ENCODE measurements around the gene GALNTL6. TPM values are rescaled to one million over a fixed set of nuclear protein-coding genes. Genes with fewer than 3 reads are reported as not detected.

Gene GALNTL6
- total and polyA plus RNA-seq, 2 experiments from 2014 or later, result not detected

DNA sequence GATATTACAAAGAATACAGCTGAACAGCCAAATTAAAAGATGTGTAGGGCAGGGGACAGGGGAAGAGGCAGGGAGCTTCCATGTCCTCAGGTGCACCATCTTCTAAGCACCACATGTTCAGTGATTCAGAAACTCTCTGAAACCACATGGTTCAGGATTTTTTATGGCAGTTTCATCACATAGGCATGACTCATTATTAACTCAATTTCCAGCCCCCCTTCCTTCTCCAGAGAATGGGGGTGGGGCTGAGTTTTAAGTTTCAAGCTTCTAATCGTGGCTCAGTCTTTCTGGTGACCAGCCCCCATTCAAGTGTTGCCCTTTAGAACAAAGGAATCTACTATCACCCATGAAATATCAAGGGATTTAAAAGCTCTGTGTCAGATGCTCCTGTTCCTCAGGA, 1037.6 kb downstream of the GALNTL6 start:
- DNase-seq (ENCODE audit: low read depth in 1 of 2, low spot score in 1 of 2), result peak in 1 of 2 donors; percentile 36
- H3K4me3 ChIP-seq, result no peak overlapping the region

DNA sequence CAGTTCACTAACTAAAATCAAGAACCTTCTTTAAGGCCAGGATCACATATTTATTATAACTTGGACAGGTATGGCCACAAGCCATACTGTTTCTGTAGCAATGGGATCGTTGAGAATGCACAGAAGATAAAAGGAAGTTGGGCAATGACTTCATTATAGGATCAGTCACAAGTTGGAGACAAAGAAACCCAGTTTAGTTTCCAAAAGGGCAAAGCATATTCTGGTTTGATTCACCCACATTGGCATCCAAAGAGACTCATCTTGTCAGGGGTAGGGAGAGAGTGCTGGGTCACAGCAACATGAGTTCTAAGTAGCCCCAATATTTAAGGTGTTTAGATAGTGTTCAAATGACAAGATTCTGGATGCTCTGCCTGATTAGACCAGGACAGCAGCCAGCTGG, 1038.3 kb downstream of the GALNTL6 start:
- H3K27me3 ChIP-seq, result no peaks in the 10 kb centered on the region
- no peaks in the 10 kb centered on the region for H3K9me3 ChIP-seq (ENCODE audit: low read depth)
- no peaks in the 10 kb centered on the region for H3K4me1 ChIP-seq (ENCODE audit: low read depth)
- DNase-seq (ENCODE audit: low read depth in 1 of 2, low spot score in 1 of 2), result no peak
- H3K36me3 ChIP-seq, result no peaks in the 10 kb centered on the region
- no peak overlapping the region for H3K4me3 ChIP-seq
- TF ChIP-seq, protein P1, sequence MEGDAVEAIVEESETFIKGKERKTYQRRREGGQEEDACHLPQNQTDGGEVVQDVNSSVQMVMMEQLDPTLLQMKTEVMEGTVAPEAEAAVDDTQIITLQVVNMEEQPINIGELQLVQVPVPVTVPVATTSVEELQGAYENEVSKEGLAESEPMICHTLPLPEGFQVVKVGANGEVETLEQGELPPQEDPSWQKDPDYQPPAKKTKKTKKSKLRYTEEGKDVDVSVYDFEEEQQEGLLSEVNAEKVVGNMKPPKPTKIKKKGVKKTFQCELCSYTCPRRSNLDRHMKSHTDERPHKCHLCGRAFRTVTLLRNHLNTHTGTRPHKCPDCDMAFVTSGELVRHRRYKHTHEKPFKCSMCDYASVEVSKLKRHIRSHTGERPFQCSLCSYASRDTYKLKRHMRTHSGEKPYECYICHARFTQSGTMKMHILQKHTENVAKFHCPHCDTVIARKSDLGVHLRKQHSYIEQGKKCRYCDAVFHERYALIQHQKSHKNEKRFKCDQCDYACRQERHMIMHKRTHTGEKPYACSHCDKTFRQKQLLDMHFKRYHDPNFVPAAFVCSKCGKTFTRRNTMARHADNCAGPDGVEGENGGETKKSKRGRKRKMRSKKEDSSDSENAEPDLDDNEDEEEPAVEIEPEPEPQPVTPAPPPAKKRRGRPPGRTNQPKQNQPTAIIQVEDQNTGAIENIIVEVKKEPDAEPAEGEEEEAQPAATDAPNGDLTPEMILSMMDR (IDR thresholded peaks at IDR 0.05; ENCODE audit: low read depth, low read length), result no peak
- H3K27ac ChIP-seq, result no peak overlapping the region

More for the DNA sequence above, 1037.6 kb downstream of the GALNTL6 start:
- TF ChIP-seq, protein P1 (IDR thresholded peaks at IDR 0.05; ENCODE audit: low read depth, low read length), result no peak
- no peaks in the 10 kb centered on the region for H3K9me3 ChIP-seq (ENCODE audit: low read depth)
- no peaks in the 10 kb centered on the region for H3K36me3 ChIP-seq
- no peaks in the 10 kb centered on the region for H3K27me3 ChIP-seq
- no peak overlapping the region for H3K27ac ChIP-seq
- no peaks in the 10 kb centered on the region for H3K4me1 ChIP-seq (ENCODE audit: low read depth)

DNA sequence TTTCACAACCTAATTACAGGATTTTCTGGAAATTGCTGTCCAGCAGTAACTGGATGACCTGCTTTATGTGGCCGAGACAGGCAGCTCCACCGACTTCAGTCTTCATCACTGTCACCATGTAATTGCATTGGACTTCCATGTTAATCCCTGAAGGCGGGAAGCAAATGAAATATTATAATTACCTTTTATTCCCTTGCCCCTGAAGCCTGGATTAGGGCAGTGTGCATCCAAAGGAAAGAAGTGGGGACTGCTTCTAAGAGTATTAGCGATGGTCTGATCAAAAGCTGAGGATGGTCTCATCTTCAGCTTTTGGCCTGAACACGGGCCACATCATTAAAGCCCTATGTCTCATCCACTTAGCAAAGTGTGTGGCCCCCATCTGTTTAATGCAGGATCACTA, 1043.8 kb downstream of the GALNTL6 start:
- H3K4me1 ChIP-seq (ENCODE audit: low read depth), result no peaks in the 10 kb centered on the region
- no peaks in the 10 kb centered on the region for H3K9me3 ChIP-seq (ENCODE audit: low read depth)
- no peak overlapping the region for H3K27ac ChIP-seq
- no peak for DNase-seq (ENCODE audit: low read depth in 1 of 2, low spot score in 1 of 2)
- no peaks in the 10 kb centered on the region for H3K27me3 ChIP-seq
- H3K4me3 ChIP-seq, result no peak overlapping the region
- H3K36me3 ChIP-seq, result no peaks in the 10 kb centered on the region
- TF ChIP-seq, protein P1 (IDR thresholded peaks at IDR 0.05; ENCODE audit: low read depth, low read length), result no peak

DNA sequence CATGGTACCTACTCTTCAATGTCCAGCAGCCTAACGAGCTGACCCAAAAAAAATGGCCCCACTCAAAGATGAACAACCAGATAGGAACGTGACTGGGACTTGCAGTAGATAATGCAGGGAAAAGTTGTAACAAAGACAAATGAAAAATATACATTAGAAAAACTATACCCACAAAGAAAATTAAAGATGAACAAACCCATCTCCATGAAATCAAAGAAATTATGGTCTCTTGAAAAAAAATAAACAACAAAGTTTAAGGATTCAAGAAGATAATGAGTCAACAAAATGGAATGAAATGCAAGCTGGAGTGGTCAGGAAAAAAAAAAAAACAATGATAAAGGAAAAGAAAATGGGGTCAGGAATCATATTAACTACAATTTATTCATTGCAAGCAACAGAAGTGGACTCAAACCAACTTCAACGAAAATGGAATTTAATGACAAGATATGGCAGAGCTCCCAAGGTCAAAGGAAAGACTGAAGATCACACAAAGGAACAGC, 1045.6 kb downstream of the GALNTL6 start:
- no peaks in the 10 kb centered on the region for H3K27me3 ChIP-seq
- H3K27ac ChIP-seq, result no peak overlapping the region
- TF ChIP-seq, protein P1 (IDR thresholded peaks at IDR 0.05; ENCODE audit: low read depth, low read length), result no peak
- no peak overlapping the region for H3K4me3 ChIP-seq
- H3K4me1 ChIP-seq (ENCODE audit: low read depth), result no peaks in the 10 kb centered on the region
- no peaks in the 10 kb centered on the region for H3K9me3 ChIP-seq (ENCODE audit: low read depth)
- H3K36me3 ChIP-seq, result no peaks in the 10 kb centered on the region
- no peak for DNase-seq (ENCODE audit: low read depth in 1 of 2, low spot score in 1 of 2)

DNA sequence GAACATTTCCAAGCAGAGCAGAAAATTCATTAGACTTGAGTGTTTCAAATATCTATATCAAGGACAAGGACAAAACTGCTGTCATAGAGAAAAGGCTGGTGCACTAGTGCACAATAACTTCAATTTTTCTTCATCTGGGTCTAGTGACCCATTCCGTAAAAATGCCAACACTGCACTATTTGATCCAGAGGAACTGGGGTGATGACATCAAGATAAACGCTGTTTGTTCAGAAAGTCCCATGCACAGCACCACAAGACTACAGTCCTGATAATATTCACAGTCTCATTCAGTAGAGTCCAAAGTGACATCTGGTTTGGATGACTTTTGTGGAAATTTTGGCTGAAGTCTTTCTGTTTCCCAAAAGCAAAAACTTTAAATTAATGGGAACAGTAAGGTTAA, 1051.9 kb downstream of the GALNTL6 start:
- TF ChIP-seq, protein P1 (IDR thresholded peaks at IDR 0.05; ENCODE audit: low read depth, low read length), result no peak
- no peaks in the 10 kb centered on the region for H3K36me3 ChIP-seq
- DNase-seq (ENCODE audit: low read depth in 1 of 2, low spot score in 1 of 2), result no peak
- H3K27ac ChIP-seq, result no peak overlapping the region
- peaks cover 6% of the 10 kb centered on the region for H3K4me1 ChIP-seq (ENCODE audit: low read depth)
- no peak overlapping the region for H3K4me3 ChIP-seq
- no peaks in the 10 kb centered on the region for H3K27me3 ChIP-seq
- H3K9me3 ChIP-seq (ENCODE audit: low read depth), result no peaks in the 10 kb centered on the region

Measured in cardiac muscle cell (in vitro differentiated cells and primary cell).